ENCODE data around the gene SMTNL1.

GRCh38 chr11:57487920-57488659 lies 49.3 kb upstream of the SMTNL1 start:
- TF ChIP-seq REST (IDR thresholded peaks at IDR 0.05) (no peak), CTCF (IDR thresholded peaks at IDR 0.05; ENCODE audit: low read depth, low read length, missing input control) (no peak), EGR1 (IDR thresholded peaks at IDR 0.05; ENCODE audit: low read depth in 2 of 2) (no peak), JUND (IDR thresholded peaks at IDR 0.05) (no peak), YY1 (IDR thresholded peaks at IDR 0.05) (no peak), RAD21 (IDR thresholded peaks at IDR 0.05) (no peak), ATF3 (IDR thresholded peaks at IDR 0.05) (no peak), NR2F2 (IDR thresholded peaks at IDR 0.05) (no peak), FOXA1 (IDR thresholded peaks at IDR 0.05) (no peak), GABPA (IDR thresholded peaks at IDR 0.05 in 1 of 2, conservative IDR thresholded peaks at IDR 0.05 in 1 of 2) (no peak), HNF4A (conservative IDR thresholded peaks at IDR 0.05) (no peak)
